ENCODE data around the gene NSG2.

DNA sequence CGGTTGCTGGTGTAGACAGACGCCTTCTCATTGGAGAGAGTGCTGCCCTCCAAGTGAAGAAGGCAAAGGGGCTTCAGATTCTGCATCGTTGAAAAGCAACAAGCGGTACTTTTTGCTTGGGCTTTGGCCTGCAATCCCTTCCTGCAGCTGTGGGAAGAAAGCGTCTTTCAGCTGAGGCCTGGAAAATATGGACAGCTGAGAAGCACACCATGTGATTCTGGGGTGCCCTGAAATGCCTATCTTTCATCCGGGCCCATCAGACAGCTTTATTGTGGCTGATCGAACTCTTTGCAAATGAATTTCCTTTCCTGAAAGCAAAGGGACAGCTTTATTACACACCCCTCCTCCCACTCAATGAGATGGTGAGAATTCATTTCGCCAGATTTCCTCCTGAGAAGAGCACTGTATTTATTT is 74.0 kb downstream of the NSG2 start:
- TF ChIP-seq, protein P1, sequence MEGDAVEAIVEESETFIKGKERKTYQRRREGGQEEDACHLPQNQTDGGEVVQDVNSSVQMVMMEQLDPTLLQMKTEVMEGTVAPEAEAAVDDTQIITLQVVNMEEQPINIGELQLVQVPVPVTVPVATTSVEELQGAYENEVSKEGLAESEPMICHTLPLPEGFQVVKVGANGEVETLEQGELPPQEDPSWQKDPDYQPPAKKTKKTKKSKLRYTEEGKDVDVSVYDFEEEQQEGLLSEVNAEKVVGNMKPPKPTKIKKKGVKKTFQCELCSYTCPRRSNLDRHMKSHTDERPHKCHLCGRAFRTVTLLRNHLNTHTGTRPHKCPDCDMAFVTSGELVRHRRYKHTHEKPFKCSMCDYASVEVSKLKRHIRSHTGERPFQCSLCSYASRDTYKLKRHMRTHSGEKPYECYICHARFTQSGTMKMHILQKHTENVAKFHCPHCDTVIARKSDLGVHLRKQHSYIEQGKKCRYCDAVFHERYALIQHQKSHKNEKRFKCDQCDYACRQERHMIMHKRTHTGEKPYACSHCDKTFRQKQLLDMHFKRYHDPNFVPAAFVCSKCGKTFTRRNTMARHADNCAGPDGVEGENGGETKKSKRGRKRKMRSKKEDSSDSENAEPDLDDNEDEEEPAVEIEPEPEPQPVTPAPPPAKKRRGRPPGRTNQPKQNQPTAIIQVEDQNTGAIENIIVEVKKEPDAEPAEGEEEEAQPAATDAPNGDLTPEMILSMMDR (IDR thresholded peaks at IDR 0.05) = no peak
- no peak for TF ChIP-seq EZH2 (IDR thresholded peaks at IDR 0.05; ENCODE audit: borderline replicate concordance, insufficient read depth, low read depth, low read length, poor library complexity, severe bottlenecking)

Data from B cell (primary cell).